HL-60 (cell line): ENCODE results near the gene POU5F2.

Experiments used
- GABPA ChIP-seq: IDR thresholded peaks from 2 replicates; pipeline ENCODE4 v1.6.1; 2012; ENCODE audit warnings: low read depth
- POLR2AphosphoS5 ChIP-seq: IDR thresholded peaks from 2 replicates; pipeline ENCODE4 v1.6.1; 2012; ENCODE audit warnings: low read depth
- REST ChIP-seq: IDR thresholded peaks from 2 replicates; pipeline ENCODE4 v1.6.1; 2012; ENCODE audit warnings: low read depth; ENCODE audit not compliant: insufficient replicate concordance
- SPI1 ChIP-seq: IDR thresholded peaks from 2 replicates; pipeline ENCODE4 v1.6.1; 2012; ENCODE audit warnings: low read depth, mild to moderate bottlenecking, borderline replicate concordance
- TF ChIP-seq, protein P1 (sequence below): IDR thresholded peaks from one replicate; pipeline ENCODE4 v1.5.1; 2011; ENCODE audit warnings: low read length, control low read depth, inconsistent platforms; ENCODE audit not compliant: insufficient read depth

DNA sequence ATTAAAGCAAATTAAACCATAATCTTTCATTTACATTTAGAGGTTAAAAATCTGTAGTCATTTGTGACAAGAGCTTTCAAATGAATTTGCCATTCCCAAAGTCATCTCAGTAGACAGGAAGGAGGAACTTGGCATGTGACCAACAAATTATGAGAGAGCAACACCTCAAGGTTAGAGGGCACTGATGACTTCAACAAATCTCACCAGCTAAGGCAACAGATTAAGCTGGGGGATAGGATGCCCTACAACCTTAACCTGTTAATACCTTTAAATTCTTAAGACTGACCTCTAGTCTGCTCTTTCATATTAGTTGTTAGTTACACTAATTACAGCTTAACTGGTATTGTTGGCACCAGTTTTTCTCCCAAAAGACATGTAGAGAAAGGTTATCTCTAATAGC is 18.4 kb downstream of the POU5F2 start:
- TF ChIP-seq, protein P1, sequence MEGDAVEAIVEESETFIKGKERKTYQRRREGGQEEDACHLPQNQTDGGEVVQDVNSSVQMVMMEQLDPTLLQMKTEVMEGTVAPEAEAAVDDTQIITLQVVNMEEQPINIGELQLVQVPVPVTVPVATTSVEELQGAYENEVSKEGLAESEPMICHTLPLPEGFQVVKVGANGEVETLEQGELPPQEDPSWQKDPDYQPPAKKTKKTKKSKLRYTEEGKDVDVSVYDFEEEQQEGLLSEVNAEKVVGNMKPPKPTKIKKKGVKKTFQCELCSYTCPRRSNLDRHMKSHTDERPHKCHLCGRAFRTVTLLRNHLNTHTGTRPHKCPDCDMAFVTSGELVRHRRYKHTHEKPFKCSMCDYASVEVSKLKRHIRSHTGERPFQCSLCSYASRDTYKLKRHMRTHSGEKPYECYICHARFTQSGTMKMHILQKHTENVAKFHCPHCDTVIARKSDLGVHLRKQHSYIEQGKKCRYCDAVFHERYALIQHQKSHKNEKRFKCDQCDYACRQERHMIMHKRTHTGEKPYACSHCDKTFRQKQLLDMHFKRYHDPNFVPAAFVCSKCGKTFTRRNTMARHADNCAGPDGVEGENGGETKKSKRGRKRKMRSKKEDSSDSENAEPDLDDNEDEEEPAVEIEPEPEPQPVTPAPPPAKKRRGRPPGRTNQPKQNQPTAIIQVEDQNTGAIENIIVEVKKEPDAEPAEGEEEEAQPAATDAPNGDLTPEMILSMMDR, result no peak
- no peak for TF ChIP-seq POLR2AphosphoS5
- no peak for TF ChIP-seq GABPA
- TF ChIP-seq REST, result no peak
- no peak for TF ChIP-seq SPI1
